Left cardiac atrium (tissue), 4 donors: ENCODE measurements around the gene CDC6. TPM values are rescaled to one million over a fixed set of nuclear protein-coding genes. Genes with fewer than 3 reads are reported as not detected.

ENCODE experiments used
- ATAC-seq, 2 donors: fragments of 200-7000 bp; cut with Tn5 transposase; one replicate each; pipeline ENCODE4 v1.9.1; 2020; ENCODE audit warnings: mild to moderate bottlenecking in 2 of 2, moderate library complexity in 2 of 2
- DNase-seq: peaks from one replicate; pipeline ENCODE4 v3.0.0-alpha.2; 2020
- intact Hi-C, 2 donors: fragments of 100-400 bp; cut with DNase I; formaldehyde crosslinking; loops; one replicate each; pipeline versions ENCODE4 v1.14.1 to v1.15.1; 2022 to 2023
- total RNA-seq, 2 donors: library from RNA; stranded (reverse); fragmentation: NEBNext Ultra II Directional; extraction: Animal tissue kit (Norgen Biotek cat#: 25700); gene quantifications; one replicate each; pipeline ENCODE4 v1.2.1, GENCODE V29; 2021
- donor health status: DM: no; HTN: yes; CAD: no.
- donor health status: DM: no; HTN: yes; CAD: no; lungs with severe emphysema.
- donor health status: DM: yes; HTN: yes; CAD: no.
- donor health status: Dilated cardiomyopathy.

CDC6 gene
- total RNA-seq, 2 donors from 2014 or later, result 1.3 to 1.9 TPM

GRCh38 chr17:40317880-40318829, 30.5 kb downstream of the CDC6 start:
- intact Hi-C loops, result no loop called here
- DNase-seq (peak; percentile 97), ATAC-seq (peak; percentile 90 to 91)

- DNase-seq (no peak), ATAC-seq (no peak)
- intact Hi-C loops, result no loop called here
These were observed 31.2 kb downstream of the CDC6 start for GRCh38 chr17:40318830-40319391.

GRCh38 chr17:40319651-40320540, 32.2 kb downstream of the CDC6 start:
- ATAC-seq (no peak), DNase-seq (no peak)
- intact Hi-C loops, result no loop called here

- ATAC-seq, result peak; percentile 7 to 23
- peak; percentile 85 for DNase-seq
- intact Hi-C loops, result no loop called here
These were observed 33.3 kb downstream of the CDC6 start for GRCh38 chr17:40320756-40321523.

GRCh38 chr17:40321524-40321929, 33.8 kb downstream of the CDC6 start:
- DNase-seq, result no peak
- no peak for ATAC-seq
- intact Hi-C loops, result no loop called here

- intact Hi-C loops, result no loop called here
- DNase-seq (peak; percentile 78), ATAC-seq (peak in 1 of 2 donors; percentile 13)
These were observed 34.3 kb downstream of the CDC6 start for GRCh38 chr17:40321961-40322357.

- ATAC-seq (peak; percentile 7 to 8), DNase-seq (peak; percentile 86)
- intact Hi-C loops, result no loop called here
These were observed 35.0 kb downstream of the CDC6 start for GRCh38 chr17:40322358-40323315.

- peak; percentile 5 to 33 for ATAC-seq
- DNase-seq, result peak; percentile 94
- intact Hi-C loops, result no loop called here
These were observed 36.0 kb downstream of the CDC6 start for GRCh38 chr17:40323391-40324381.

- no peak for ATAC-seq
- peak; percentile 23 for DNase-seq
- intact Hi-C loops, result no loop called here
These were observed 37.7 kb downstream of the CDC6 start for GRCh38 chr17:40325156-40326013.

GRCh38 chr17:40326014-40326831, 38.5 kb downstream of the CDC6 start:
- no peak for ATAC-seq
- no peak for DNase-seq
- intact Hi-C loops, result no loop called here

- ATAC-seq (no peak), DNase-seq (no peak)
- intact Hi-C loops, result no loop called here
These were observed 39.1 kb downstream of the CDC6 start for GRCh38 chr17:40326832-40327199.

- DNase-seq, result no peak
- intact Hi-C loops, result no loop called here
- no peak for ATAC-seq
These were observed 39.6 kb downstream of the CDC6 start for GRCh38 chr17:40327244-40327729.

- DNase-seq (peak; percentile 81), ATAC-seq (peak in 1 of 2 donors; percentile 4)
- intact Hi-C loops, result no loop called here
These were observed 40.2 kb downstream of the CDC6 start for GRCh38 chr17:40327735-40328385.

- no peak for DNase-seq
- no peak for ATAC-seq
- intact Hi-C loops, result no loop called here
These were observed 40.7 kb downstream of the CDC6 start for GRCh38 chr17:40328386-40328766.
